Bronchial epithelial cell (primary cell): ENCODE data around the gene RAB6B. TPM values are rescaled to one million over a fixed set of nuclear protein-coding genes. Genes with fewer than 3 reads are reported as not detected.

Source experiments
- DNase-seq: peaks from one replicate; pipeline ENCODE4 v3.0.0-alpha.2; 2010; ENCODE audit warnings: low read depth
- FAIRE-seq: peaks from 2 replicates; lab custom pipeline; 2011; peaks lifted over from hg19 to GRCh38; lab: Jason Lieb, UNC
- H3K27me3 ChIP-seq: 2 replicates; pipeline ENCODE4 v1.5.1; 2011; ENCODE audit warnings: low read length; ENCODE audit not compliant: control insufficient read depth, insufficient read depth
- H3K36me3 ChIP-seq: 2 replicates; pipeline ENCODE4 v1.5.1; 2011; ENCODE audit warnings: low read length; ENCODE audit not compliant: control insufficient read depth, insufficient read depth
- H3K4me3 ChIP-seq: 2 replicates; pipeline ENCODE4 v1.5.1; 2011; ENCODE audit warnings: mild to moderate bottlenecking, low read depth, low read length, control low read depth
- total RNA-seq: library from RNA; depleted of rRNA; stranded (reverse); fragments of >200 nt; gene quantifications from 2 replicates; pipeline ENCODE4 v1.2.1, GENCODE V29; 2014
- TF ChIP-seq, protein P1 (sequence below): IDR thresholded peaks from 2 replicates; pipeline ENCODE4 v1.5.1; 2011; ENCODE audit warnings: mild to moderate bottlenecking, moderate library complexity, low read length, control low read depth, inconsistent platforms; ENCODE audit not compliant: insufficient read depth, severe bottlenecking

The RAB6B gene
- total RNA-seq, 1 donor from 2014 or later = under 0.01 TPM

DNA sequence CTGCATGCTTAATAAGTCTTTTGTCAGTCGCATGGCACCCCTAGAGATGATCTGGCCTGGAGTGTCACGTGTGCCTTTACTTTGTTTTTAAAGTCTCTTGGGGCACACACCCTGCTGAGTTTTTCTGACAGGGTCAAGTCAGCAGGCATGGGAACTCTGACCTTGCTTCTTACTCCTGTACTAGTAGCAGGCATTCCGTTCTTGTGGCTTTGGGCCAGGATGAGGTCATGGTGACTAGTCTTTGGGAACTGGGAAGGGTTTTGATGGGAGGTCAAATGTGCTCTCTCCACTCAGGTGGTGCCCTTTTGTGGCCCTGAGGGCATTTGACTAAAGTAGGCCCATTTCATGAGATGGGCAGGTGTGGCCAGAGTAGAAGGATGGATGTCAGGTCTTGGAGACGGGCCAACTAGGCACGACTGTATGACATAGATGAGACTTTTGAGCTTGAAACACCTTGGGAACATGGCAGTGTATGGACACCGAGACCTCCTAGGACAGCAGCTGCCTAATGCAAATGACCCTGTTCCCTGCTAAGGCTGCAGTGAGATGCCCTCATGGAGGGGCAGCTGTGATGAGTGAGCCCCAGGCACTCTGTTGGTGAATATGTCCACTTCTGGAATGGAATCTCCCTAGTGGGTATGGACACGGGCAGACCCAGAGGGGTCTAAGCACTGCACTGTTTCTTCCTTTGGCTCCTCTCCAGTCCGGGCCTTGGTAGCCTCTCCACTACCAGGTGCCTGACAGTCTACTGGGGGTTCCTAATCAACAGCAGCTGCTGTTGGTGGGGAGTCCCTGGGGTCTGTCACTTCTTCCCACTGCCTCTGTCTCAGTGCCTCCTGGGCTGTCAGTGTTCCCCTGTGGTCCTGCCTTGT, 73.7 kb downstream of the RAB6B start:
- peak; percentile 94 for DNase-seq
- TF ChIP-seq, protein P1, sequence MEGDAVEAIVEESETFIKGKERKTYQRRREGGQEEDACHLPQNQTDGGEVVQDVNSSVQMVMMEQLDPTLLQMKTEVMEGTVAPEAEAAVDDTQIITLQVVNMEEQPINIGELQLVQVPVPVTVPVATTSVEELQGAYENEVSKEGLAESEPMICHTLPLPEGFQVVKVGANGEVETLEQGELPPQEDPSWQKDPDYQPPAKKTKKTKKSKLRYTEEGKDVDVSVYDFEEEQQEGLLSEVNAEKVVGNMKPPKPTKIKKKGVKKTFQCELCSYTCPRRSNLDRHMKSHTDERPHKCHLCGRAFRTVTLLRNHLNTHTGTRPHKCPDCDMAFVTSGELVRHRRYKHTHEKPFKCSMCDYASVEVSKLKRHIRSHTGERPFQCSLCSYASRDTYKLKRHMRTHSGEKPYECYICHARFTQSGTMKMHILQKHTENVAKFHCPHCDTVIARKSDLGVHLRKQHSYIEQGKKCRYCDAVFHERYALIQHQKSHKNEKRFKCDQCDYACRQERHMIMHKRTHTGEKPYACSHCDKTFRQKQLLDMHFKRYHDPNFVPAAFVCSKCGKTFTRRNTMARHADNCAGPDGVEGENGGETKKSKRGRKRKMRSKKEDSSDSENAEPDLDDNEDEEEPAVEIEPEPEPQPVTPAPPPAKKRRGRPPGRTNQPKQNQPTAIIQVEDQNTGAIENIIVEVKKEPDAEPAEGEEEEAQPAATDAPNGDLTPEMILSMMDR = peak; percentile 62
- Histone ChIP-seq H3K36me3 (peaks cover 7% of the 10 kb centered on the region), H3K27me3 (no peaks in the 10 kb centered on the region), H3K4me3 (no peak overlapping the region)
- no peak for FAIRE-seq

DNA sequence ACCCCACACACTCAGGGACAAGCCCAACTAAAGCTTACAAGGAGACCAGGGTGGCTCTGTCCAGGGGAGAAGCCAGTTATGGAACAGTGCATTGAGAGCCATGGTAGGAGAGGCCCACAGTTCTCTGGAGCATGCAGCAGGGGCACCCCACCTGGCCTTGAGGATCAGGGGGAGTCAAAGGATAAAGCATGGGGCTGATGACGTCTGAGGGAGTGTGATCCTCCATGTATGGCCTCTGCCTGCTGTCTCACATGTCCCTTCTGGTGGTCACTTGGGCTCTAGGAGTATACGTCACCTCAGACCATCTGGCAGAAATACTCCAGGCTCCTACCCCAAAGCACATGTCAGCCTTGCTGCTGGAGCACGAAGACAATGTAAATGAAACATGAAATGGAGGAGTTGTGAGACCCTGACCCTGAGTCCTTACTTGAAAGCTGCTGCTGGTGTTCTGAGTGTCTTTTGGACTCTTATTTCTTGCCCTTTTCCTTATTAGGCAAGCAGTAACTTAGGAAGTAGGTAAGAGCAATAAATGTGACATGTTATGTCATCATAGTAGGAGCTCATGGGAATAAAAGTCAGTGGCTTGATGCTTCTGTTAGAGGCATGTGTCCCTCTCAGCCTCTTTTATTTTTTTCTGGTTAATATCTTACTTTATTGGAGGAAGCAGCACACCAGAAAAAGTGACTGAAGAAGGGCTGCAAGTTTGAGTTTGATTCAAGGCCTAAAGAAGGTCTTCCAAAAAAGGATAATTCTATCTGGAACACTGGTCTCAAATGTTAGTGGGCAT, 74.6 kb downstream of the RAB6B start:
- Histone ChIP-seq H3K36me3 (peaks cover 9% of the 10 kb centered on the region), H3K27me3 (no peaks in the 10 kb centered on the region), H3K4me3 (no peak overlapping the region)
- FAIRE-seq (no peak), DNase-seq (no peak)
- TF ChIP-seq, protein P1 = no peak

DNA sequence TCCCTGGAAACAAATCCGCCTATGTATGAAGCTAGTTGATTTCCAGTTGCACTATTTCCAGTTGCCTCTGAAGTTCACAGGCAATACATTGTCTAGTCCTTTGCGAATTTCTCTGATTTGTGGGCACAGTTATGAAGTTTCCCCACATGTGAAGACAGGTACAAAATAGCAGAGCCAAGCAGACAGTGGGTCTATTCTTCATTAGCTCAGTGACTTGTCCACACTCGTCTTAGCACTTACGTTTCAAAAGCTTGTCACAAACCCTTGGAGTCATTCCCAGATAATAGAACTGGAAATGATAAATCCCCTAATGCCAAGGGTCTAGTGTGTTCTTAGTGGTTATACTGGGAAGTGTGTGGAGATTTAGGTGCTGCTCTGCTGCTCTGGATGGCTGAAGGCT, 75.6 kb downstream of the RAB6B start:
- TF ChIP-seq, protein P1 = no peak
- FAIRE-seq (no peak), DNase-seq (peak; percentile 84)
- Histone ChIP-seq H3K4me3 (no peak overlapping the region), H3K27me3 (no peaks in the 10 kb centered on the region), H3K36me3 (peaks cover 10% of the 10 kb centered on the region)

DNA sequence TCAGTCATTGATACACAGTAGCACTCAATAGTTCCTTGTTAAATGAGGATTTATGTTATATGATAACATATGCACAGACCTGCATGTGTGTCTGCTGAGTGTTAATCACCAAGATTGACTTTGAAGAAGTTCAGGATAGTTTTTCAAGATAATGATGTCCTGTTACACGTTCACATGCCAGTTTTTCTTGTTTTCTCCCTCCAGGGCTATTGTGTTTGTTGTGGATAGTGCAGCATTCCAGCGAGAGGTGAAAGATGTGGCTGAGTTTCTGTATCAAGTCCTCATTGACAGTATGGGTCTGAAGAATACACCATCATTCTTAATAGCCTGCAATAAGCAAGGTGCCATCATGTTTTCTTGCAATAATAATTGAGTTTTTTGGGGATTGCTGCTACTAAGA, 80.3 kb downstream of the RAB6B start:
- H3K36me3 ChIP-seq = peaks cover 8% of the 10 kb centered on the region
- TF ChIP-seq, protein P1 = no peak
- no peak for FAIRE-seq

DNA sequence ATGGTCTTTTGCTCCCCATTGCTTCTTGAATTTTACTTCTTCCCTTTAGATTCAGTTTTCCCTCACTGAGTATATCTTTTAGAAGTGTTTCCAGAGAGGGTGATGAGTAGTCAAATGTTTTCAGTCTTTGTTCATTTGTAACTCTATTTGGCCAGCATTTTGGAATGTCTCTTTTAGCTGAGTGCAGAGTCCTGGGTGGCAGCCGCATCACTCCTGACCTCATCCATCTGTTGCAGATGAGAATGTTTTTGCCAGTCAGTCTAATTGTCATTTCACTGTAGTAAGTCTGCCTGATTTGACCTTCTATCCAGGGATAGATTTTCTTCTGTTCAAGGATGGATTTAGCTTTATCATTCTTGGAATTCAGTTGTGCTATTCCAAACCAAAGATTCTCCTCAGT, 82.8 kb downstream of the RAB6B start:
- Histone ChIP-seq H3K4me3 (no peak overlapping the region), H3K27me3 (no peaks in the 10 kb centered on the region), H3K36me3 (peaks cover 9% of the 10 kb centered on the region)
- TF ChIP-seq, protein P1 = no peak
- DNase-seq (no peak), FAIRE-seq (no peak)

More for the DNA sequence above, 80.3 kb downstream of the RAB6B start:
- H3K27me3 ChIP-seq = no peaks in the 10 kb centered on the region
- no peak overlapping the region for H3K4me3 ChIP-seq
- no peak for DNase-seq
